ENCODE results near the gene TMEM30B. TPM values are rescaled to one million over a fixed set of nuclear protein-coding genes. Genes with fewer than 3 reads are reported as not detected.

TMEM30B gene
- total RNA-seq, 1 experiment from 2014 or later = 0.12 TPM

DNA sequence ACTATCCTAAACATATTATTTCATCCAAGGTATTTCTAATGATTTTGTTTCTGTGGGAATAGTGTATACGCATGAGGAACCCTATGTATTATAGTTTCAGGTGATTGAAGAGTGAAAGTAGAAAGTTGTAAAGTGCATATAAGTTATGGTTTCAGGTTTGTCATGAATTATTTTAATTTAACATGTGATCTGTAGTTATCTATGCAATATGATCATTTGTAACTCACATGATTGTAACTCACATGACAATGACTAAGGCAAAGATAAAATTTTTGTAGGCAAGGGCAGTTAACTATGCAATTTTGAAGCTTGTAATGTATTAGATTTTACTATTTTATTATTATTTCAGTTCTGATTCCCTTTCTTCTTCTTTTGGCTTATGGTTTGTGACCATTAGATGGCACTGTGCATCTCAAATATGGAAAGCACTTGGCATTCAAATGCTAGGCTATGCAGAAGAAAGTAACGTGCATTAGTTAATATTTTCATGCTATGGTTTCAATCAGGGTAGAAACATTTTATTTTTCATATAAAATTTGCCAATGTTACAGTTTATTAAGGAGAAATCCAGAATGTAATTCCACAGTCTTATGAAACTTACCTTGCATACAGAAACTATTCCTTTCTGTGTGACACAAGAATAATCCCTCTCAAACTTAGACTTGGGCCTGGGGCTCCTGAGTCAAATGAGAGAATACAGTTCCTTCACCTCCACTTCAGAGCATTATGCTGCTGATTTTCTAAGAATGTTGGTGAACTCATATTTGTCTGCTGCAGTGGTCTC, 15.8 kb upstream of the TMEM30B start:
- Histone ChIP-seq H3K4me2 (ENCODE audit: low read length) (no peak overlapping the region), H3K27me3 (ENCODE audit: insufficient read depth, low read length) (no peaks in the 10 kb centered on the region), H3K9ac (ENCODE audit: low read length) (no peak overlapping the region), H3K36me3 (ENCODE audit: control insufficient read depth in 1 of 2, insufficient read depth in 2 of 2, low read length in 2 of 2) (no peaks in the 10 kb centered on the region), H4K20me1 (ENCODE audit: insufficient read depth) (no peaks in the 10 kb centered on the region), H3K4me3 (replicated peaks in 1 of 2; ENCODE audit: low read depth in 1 of 2, low read length in 2 of 2) (no peak overlapping the region), H3K9me2 (ENCODE audit: insufficient read depth) (no peaks in the 10 kb centered on the region), H3K79me2 (ENCODE audit: insufficient read depth, low read length) (no peaks in the 10 kb centered on the region), H2AFZ (ENCODE audit: low read depth, low read length, poor library complexity, severe bottlenecking) (no peak overlapping the region), H3K27ac (ENCODE audit: low read depth, low read length) (no peak overlapping the region), H3K9me3 (ENCODE audit: control insufficient read depth in 1 of 2, insufficient read depth in 1 of 2, low read depth in 1 of 2, low read length in 2 of 2) (no peaks in the 10 kb centered on the region), H3K4me1 (ENCODE audit: control insufficient read depth in 1 of 2, insufficient read depth in 2 of 2, low read length in 2 of 2) (no peaks in the 10 kb centered on the region)
- TF ChIP-seq, protein P1, sequence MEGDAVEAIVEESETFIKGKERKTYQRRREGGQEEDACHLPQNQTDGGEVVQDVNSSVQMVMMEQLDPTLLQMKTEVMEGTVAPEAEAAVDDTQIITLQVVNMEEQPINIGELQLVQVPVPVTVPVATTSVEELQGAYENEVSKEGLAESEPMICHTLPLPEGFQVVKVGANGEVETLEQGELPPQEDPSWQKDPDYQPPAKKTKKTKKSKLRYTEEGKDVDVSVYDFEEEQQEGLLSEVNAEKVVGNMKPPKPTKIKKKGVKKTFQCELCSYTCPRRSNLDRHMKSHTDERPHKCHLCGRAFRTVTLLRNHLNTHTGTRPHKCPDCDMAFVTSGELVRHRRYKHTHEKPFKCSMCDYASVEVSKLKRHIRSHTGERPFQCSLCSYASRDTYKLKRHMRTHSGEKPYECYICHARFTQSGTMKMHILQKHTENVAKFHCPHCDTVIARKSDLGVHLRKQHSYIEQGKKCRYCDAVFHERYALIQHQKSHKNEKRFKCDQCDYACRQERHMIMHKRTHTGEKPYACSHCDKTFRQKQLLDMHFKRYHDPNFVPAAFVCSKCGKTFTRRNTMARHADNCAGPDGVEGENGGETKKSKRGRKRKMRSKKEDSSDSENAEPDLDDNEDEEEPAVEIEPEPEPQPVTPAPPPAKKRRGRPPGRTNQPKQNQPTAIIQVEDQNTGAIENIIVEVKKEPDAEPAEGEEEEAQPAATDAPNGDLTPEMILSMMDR (IDR thresholded peaks at IDR 0.05 in 2 of 3, conservative IDR thresholded peaks at IDR 0.05 in 1 of 3; ENCODE audit: borderline replicate concordance in 1 of 3, insufficient read depth in 1 of 3, low read depth in 2 of 3, low read length in 2 of 3) = peak; percentile 64 to 73 (median 68); a peak in 5 of 6 replicates
- TF ChIP-seq JUND (IDR thresholded peaks at IDR 0.05) = no peak
- TF ChIP-seq RAD21 (IDR thresholded peaks at IDR 0.05; ENCODE audit: low read depth) = peak; percentile 82
- peak; percentile 27 for DNase-seq (ENCODE audit: low read depth, low spot score)
- BruUV-seq (replicated peaks) = no TSS peak
- ATAC-seq = peak; percentile 67
- RAD21 ChIA-PET (ENCODE audit: low non-redundant PET in 1 of 2, low total read pairs in 2 of 2, uncharacterized antibody in 2 of 2, unreplicated experiment in 2 of 2) = no interaction called here
- POLR2A ChIA-PET = no interaction called here
- CTCF ChIA-PET = interaction anchor here (0.6 to 1.6 kb wide), 9 partner anchors 10 to 830 kb away, joined by 3 to 9 read pairs (median 3); no protein-coding TSS in a partner anchor
- intact Hi-C loops (cut with micrococcal nuclease) = loop anchor here (1.0 to 10.0 kb wide), 5 partner anchors 140 to 828 kb away; no protein-coding TSS in a partner anchor

DNA sequence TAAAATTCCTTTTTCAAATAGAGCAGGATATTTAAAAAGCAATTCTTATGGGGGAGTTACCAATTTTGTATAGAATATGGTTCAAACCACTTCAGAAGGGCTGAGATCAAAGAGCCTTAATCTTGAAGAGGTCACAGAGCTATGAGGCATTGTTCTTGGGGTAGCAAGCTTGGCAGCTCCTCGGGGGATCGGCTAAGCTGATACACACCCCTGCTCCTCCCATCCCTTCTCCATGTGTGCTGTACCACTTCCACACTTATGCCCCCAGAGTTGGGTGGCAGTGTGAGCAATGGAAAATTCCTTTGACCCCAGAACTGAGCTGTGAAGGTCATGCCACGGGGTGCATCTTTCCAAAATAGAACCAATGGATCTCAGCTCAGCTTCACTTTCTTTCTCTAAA, 15.0 kb upstream of the TMEM30B start:
- Histone ChIP-seq H2AFZ (ENCODE audit: low read depth, low read length, poor library complexity, severe bottlenecking) (no peak overlapping the region), H3K79me2 (ENCODE audit: insufficient read depth, low read length) (no peaks in the 10 kb centered on the region), H3K27ac (ENCODE audit: low read depth, low read length) (no peak overlapping the region), H4K20me1 (ENCODE audit: insufficient read depth) (no peaks in the 10 kb centered on the region), H3K36me3 (ENCODE audit: control insufficient read depth in 1 of 2, insufficient read depth in 2 of 2, low read length in 2 of 2) (no peaks in the 10 kb centered on the region), H3K27me3 (ENCODE audit: insufficient read depth, low read length) (no peaks in the 10 kb centered on the region), H3K9ac (ENCODE audit: low read length) (no peak overlapping the region), H3K9me2 (ENCODE audit: insufficient read depth) (no peaks in the 10 kb centered on the region), H3K4me1 (ENCODE audit: control insufficient read depth in 1 of 2, insufficient read depth in 2 of 2, low read length in 2 of 2) (no peaks in the 10 kb centered on the region), H3K4me3 (replicated peaks in 1 of 2; ENCODE audit: low read depth in 1 of 2, low read length in 2 of 2) (no peak overlapping the region), H3K4me2 (ENCODE audit: low read length) (no peak overlapping the region), H3K9me3 (ENCODE audit: control insufficient read depth in 1 of 2, insufficient read depth in 1 of 2, low read depth in 1 of 2, low read length in 2 of 2) (no peaks in the 10 kb centered on the region)
- no TSS peak for BruUV-seq (replicated peaks)
- intact Hi-C loops (cut with micrococcal nuclease) = loop anchor here (5.0 to 10.0 kb wide), 3 partner anchors 141 to 829 kb away; no protein-coding TSS in a partner anchor
- RAD21 ChIA-PET (ENCODE audit: low non-redundant PET in 1 of 2, low total read pairs in 2 of 2, uncharacterized antibody in 2 of 2, unreplicated experiment in 2 of 2) = no interaction called here
- CTCF ChIA-PET = interaction anchor here (0.6 to 1.6 kb wide), 9 partner anchors 9 to 830 kb away, joined by 3 to 9 read pairs (median 3); no protein-coding TSS in a partner anchor
- POLR2A ChIA-PET = no interaction called here
- TF ChIP-seq SRF (IDR thresholded peaks at IDR 0.05; ENCODE audit: low read depth) = no peak
- TF ChIP-seq SP1 (IDR thresholded peaks at IDR 0.05; ENCODE audit: low read depth) = no peak
- TF ChIP-seq ZFX (IDR thresholded peaks at IDR 0.05) = no peak
- ATAC-seq (no peak), DNase-seq (ENCODE audit: low read depth, low spot score) (no peak)

All from HCT116 (cell line).